HG03060 (cell line): Measurements from ENCODE around the gene LIM2.

Experiments
- ATAC-seq: cut with Tn5 transposase; IDR thresholded peaks from one replicate; pipeline ENCODE4 v1.9.1; 2021; ENCODE audit warnings: low read depth, moderate number of reproducible peaks; ENCODE audit not compliant: unreplicated experiment

LIM2 gene

DNA sequence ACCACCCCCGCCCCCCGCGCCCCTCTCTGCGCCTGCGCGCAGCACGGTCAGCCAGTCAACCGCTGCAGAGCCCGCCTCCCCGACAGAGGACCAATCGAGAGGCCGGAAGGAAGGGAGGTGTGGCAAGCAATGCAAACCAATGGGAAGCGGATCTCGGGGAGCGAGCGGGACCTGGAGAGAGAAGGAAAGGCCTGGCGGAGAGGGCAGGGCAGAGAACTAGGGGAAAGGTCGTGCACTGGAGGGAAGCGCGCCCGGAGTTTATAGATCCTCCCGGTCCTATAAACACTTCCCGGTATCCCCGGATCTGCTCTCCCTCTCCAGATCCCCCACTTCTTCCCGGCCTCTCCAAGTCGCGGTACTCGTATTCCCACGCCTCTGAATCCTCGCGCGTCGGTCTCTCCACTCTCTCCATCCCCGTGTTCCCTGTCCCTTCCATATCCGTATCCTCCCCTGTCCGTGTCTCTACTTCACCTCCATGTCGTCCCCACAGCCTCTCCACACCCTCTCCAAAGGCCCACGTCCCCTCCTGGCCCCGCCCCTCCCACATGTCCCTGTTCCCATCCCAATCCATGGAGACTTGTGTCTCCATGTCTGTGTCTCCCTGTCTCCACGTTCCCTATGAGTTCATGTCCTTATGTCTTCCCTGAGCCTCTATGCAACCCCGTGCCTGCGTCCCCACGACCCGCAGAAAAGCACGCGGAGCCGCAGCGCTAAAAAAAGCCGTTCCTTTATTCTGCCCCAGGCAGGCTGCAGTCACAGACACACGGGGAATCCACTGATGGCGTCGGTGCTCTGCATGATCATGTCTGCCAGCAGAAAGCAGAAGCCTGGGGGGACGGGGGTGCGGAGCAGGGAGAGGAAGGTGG, 21.2 kb downstream of the LIM2 start:
- peak; percentile 32 for ATAC-seq

- ATAC-seq, result no peak
These were observed 21.8 kb downstream of the LIM2 start, which contains the start of gene ETFB for GRCh38 chr19:51365965-51366388. ETFB (minus strand) TSS chr19:51366388; CDS start chr19:51366326, 62 bp downstream.

- no peak for ATAC-seq
These were observed 22.4 kb downstream of the LIM2 start for GRCh38 chr19:51365211-51365964.

DNA sequence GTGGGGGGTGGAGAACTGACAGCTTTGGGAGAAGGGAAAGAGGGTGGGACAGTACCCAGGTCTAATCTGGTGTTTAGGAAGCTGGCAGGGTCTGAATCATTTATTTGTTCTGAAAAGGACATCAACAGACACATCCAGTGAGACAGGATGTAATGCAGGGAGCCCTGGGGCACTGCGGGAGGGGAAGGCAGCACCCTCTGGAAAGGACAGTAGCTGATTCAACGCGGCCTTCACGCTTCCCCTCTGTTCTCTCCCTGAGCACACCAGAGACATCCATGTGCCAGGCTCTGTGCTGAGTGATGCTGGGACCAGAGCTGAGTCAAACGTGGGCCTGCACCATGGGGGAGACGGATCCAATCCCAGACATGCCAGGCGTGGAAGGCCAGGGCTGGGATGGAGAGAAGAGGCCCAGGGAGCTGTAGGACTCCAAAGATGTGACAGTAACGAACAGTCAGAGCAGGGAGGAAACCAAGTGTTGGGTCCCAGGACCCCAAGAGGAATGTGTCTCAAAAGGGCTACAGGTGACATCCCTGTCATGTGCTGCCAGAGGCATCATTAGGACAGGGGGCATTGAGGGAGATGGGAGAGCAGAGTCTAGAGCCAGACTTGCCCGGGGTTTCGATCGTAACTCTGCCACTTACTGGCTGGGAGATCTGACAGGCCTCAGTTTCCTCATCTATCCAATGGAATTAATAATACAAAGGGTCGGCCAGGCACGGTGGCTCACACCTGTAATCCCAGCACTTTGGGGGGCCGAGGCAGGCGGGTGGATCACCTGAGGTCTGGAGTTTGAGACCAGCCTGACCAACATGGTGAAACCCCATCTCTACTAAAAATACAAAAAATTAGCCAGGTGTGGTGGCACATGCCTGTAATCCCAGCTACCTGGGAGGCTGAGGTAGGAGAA, 23.3 kb downstream of the LIM2 start:
- ATAC-seq, result no peak

DNA sequence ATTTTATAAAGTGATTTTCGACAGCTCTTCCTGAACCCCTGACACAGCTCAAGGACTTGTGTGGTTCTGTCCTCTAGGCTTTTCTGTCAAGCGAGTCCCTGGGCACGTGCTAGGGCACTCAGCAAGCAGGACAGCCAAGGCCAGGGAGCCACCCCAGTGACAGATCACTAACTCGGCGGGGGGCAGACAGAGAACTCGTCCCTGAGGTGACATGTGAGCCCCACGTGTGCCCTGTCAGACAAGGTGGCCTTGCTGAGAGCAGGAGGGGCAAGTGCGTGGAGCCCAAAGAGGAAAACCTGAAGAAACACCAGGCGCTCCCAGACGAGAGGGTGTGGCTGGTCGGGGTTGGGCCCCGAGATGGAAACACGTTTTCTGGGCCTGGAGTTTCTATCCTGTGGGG, 26.5 kb downstream of the LIM2 start:
- ATAC-seq, result no peak

GRCh38 chr19:51359294-51359693, 28.5 kb downstream of the LIM2 start:
- ATAC-seq, result no peak

DNA sequence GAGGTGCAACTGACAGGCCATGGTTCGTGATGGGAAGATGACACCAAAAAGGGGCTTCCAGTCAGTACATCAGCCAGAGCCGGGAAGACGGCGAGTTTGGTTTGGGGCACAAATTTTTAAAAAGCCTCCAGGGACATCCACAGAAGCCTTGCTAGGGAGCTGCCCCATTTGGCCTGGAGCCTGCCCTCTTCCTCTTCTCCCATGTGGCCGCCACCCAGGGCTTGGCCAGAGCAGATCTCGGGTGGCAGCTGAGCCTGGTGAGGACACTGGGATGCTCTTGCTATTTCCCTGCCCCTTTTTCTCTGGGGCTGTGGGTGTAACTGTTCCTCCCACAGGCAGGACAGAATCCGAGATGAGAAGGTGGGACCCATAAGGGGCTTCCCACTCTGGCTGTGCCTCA, 29.8 kb downstream of the LIM2 start:
- ATAC-seq, result no peak

- ATAC-seq, result no peak
These were observed 31.5 kb downstream of the LIM2 start for GRCh38 chr19:51356159-51356801.

GRCh38 chr19:51354742-51355148, 33.0 kb downstream of the LIM2 start:
- no peak for ATAC-seq

DNA sequence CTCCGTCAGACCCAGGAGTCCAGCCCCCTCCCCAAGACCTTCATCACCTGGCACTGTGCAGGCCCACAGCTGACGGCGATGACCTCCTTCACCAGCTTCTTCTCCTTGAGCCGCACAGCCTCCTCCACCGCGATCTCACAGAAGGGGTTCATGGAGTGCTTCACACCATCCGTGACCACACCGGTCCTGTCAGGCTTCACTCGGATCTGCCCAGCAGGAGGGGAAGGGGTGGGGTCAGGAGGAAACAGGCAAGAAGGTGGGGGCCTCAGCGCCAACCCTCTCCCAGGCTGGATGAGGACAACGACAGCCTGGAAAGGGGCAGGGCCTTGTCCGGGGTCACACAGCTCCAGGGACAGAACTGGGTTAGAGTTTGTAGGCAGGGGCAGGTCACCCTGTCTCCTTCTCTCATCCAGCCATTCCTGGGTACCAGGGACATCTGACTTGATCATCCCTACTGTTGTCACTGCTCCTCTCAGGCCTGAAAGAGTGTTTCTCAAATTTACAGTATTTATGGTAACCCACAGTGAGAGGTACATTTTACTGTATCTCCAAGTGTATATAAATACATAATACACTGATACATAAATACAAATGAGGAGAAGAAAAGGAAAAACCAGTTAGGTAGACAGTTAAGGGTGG, 33.6 kb downstream of the LIM2 start:
- ATAC-seq, result no peak

- ATAC-seq, result no peak
These were observed 34.9 kb downstream of the LIM2 start for GRCh38 chr19:51352783-51353360.

DNA sequence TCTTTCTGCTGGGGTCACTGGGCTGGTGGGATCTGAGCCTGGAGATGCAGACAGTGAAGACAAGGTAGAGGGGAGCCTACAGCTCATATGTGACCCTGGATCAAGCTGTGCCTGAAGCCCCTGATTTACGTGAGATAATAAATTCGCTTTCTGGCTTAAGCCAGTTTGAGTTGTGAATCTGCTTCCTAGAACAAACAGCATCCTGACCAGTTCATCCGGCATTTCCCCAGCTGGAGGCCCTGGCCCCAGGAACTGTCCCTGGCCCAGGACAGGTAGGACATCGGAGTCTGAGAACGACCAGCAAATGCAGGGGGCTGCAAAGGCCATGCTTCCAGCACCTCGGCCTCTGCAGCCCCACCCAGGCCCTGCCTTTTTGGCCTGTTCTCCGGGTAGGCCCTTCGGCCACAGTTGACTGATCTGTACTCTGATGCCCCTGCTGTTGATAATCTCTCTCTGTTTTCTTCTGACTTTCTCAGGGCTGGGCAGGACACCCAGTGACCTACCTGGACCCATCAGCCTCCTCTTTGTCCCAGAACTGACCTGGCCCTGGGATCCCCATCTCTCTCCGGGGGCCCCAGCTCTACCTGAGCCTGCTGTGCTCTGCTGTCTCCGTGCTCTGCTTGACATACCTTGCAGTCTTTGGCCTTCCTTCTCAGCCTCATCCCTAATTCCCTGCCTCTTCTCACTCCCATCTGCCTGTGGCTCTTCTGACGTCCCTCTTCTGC, 36.3 kb downstream of the LIM2 start:
- ATAC-seq, result no peak

DNA sequence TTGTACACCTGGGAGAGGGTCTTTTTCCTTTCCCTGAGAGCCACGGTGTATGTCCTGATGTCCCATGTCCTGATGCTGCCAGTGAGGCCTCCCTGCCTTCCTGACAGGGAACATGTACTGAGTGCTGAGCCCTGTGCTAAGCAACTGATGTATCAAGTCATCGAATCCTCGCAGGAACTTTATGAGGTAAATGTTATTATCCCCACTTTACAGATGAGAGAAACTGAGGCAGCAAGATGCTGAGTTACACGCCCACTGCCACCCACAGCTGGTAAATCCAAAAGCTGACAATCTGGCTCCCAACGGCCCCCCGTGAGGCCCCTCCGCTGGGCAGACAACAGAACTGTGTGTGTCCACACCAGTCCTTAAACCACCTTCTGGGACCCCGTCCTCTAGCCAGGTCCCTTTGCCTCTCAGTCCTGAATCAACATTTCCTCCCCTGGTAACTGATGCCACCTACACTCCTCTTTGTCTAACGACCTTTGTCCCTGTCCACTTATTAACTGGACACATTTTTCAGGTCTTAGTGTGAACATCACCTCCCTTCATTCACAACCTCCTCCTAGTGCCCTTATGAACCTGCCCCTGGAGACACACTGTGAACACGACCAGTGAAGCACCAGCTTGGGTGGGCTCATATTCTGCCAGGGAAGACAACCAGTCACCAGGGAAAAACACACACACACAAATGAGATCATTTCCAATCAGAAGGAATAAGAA, 40.4 kb downstream of the LIM2 start:
- no peak for ATAC-seq

GRCh38 chr19:51346742-51347141, 41.0 kb downstream of the LIM2 start:
- ATAC-seq, result no peak

DNA sequence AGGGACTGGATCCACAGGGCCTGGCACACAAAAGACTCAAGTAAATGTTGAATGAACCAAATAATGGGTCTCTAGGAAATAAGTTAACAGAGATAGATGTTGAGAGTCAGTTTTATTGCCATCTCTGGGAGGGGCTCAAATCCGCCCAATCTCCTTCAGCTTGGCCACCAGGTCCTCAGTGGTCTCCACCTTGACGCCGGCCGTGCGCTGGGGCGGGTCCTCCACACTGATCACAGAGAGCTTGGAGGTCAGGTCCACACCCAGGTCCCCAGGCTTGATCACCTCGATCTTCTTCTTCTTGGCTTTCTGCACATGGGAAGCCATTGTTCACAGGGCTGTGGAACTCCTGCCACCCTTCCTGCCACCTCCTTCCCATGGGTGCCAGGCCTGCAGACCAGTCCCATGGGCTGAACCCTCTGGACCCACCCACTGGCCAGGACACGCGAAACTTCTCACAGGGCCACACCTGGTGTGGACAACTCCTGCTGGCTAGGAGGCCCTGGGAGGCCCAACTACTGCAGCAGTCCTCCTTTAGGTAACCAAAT, 42.6 kb downstream of the LIM2 start:
- no peak for ATAC-seq

DNA sequence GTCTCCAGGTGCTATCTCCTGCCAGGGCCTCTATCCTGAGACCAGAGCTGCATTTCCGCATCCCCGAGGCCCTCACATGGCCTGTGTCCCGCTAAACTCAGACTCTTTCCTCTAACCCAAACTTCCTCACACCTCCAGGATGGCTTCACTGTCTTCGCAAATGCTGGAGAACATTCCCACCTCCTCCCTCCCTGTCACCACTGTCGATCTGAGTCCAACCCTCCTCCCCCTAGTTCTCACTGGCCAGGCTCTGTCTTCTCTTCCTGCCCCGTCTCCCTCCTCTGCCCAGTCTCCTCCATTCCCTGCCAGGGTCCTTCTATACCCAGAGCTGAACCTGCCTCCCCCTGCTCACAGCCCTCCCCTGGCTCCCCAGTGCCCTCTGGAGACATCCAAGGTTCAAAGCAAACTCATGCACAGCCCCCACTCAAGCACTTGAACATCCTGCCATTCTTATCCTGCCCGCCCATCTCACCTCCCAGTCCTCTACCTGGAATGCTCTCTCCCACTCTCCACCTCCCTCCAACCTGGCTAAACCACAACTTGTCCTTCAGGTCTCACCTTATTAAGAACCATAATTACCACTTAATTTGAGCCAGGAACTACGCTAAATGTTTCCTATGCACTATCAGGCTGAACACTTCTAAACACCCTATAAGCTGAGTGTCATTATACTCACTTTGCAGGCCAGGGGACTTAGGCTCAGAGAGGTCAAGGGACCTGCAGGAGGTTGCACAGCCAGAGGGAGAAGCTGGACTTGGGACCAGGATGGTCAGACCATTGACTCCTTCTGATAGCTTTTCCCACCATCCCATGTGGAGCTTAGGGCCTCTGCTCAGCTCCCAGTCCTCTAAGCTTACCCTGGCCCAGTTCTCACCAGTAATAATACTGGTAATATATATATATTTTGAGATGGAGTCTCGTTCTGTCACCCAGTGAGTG, 44.9 kb downstream of the LIM2 start:
- no peak for ATAC-seq
